ENCODE data around the gene KLF11.

DNA sequence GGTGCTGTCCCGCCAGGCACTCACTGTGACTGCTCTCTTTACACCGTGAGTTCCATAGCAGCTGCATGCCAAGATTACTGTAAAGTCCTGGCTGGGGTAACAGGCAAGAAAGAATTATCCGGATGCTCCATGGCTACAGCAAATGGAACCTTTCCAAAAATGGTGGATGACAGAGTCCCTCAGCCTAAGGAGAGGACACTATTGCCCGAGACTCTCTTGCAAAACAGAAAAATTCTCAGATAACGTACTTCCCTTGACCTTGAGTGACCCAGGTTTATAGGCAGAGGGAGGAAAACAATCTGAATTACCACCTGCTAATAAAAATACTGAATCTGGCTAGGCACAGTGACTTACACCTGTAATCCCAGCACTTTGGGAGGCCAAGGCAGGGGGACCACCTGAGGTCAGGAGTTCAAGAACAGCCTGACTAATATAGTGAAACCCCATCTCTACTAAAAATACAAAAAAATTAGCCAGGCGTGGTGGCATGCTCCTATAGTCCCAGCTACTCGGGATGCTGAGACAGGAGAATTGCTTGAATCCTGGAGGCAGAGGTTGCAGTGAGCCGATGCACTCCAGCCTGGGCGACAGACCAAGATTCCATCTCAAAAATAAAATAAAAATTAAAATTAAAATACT is 32.3 kb downstream of the KLF11 start:
- TF ChIP-seq POLR2A (IDR thresholded peaks at IDR 0.05) (no peak), POLR2AphosphoS5 (IDR thresholded peaks at IDR 0.05) (no peak), EP300 (IDR thresholded peaks at IDR 0.05) (no peak)
- TF ChIP-seq, protein P1, sequence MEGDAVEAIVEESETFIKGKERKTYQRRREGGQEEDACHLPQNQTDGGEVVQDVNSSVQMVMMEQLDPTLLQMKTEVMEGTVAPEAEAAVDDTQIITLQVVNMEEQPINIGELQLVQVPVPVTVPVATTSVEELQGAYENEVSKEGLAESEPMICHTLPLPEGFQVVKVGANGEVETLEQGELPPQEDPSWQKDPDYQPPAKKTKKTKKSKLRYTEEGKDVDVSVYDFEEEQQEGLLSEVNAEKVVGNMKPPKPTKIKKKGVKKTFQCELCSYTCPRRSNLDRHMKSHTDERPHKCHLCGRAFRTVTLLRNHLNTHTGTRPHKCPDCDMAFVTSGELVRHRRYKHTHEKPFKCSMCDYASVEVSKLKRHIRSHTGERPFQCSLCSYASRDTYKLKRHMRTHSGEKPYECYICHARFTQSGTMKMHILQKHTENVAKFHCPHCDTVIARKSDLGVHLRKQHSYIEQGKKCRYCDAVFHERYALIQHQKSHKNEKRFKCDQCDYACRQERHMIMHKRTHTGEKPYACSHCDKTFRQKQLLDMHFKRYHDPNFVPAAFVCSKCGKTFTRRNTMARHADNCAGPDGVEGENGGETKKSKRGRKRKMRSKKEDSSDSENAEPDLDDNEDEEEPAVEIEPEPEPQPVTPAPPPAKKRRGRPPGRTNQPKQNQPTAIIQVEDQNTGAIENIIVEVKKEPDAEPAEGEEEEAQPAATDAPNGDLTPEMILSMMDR (IDR thresholded peaks at IDR 0.05): no peak

Data from suprapubic skin (tissue), 4 donors.